ENCODE results near the gene HSD11B1L. TPM values are rescaled to one million over a fixed set of nuclear protein-coding genes. Genes with fewer than 3 reads are reported as not detected.

Gene HSD11B1L
- total RNA-seq, 2 donors from 2014 or later, result 7.7 to 12.7 TPM

DNA sequence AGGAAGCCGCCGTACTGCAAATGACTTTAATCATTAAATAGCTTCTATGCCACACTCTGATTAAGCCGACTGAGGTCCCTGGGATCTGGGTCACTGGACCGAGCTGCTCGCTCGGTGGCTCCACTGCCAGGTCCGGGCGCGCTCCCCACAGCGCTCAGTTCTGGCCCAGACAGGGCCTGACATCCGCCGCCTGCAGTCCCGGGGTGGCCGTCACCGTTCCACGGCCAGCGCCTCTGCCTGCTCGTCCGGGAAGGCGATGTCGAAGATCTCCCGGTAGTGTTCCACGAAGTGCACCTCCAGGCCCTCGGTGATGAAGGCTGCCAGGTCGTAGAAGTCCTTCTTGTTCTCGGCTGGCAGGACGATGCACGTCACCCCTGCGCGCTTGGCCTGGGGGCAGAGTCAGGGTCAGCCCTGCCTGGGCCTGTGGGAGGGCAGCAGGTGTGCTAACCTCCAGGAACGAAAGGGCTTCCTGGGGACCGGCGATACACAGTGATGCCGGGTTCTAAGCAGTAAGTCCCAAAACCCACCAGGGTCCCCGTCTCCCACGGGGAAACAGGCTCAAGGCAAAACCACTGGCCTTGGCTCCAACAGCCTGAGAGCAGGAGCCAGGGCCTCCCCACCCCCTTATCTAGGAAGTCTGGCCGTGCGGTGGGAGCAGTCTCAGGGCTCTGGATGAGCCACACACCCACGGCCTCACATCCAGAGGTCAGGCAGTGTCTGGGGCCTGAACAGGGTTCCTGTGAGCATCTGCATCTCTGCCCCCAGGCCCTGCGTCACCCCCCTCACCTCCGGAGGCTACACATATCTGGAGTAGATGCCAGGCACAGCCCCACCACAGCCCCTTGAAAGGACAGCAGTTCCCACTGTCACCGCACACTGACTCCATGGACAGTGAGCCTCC is 11.2 kb downstream of the HSD11B1L start:
- Histone ChIP-seq H3K9me3 (ENCODE audit: control insufficient read depth, low read length) (no peaks in the 10 kb centered on the region), H3K27ac (ENCODE audit: low read depth, low read length) (no peak overlapping the region), H3K4me3 (ENCODE audit: low read length) (peak overlapping the region; percentile 96), H3K4me1 (ENCODE audit: control insufficient read depth, insufficient read depth, low read length) (no peaks in the 10 kb centered on the region), H3K9ac (ENCODE audit: extremely low read depth, low read length, poor library complexity, severe bottlenecking) (no peak overlapping the region), H3K36me3 (ENCODE audit: control insufficient read depth, insufficient read depth, low read length) (peaks cover 42% of the 10 kb centered on the region), H3K27me3 (ENCODE audit: control insufficient read depth, insufficient read depth, low read length, poor library complexity, severe bottlenecking) (no peaks in the 10 kb centered on the region)
- DNase-seq, result peak; percentile 55
- peaks cover 42% of the 10 kb centered on the region for H3K36me3 Mint-ChIP-seq (ENCODE audit: low read depth)
- peaks cover 2% of the 10 kb centered on the region for H3K4me1 Mint-ChIP-seq
- peak overlapping the region; percentile 99 for H3K4me3 Mint-ChIP-seq
- peaks cover 5% of the 10 kb centered on the region for H3K27me3 Mint-ChIP-seq (ENCODE audit: insufficient read depth)
- WGBS, 2 experiments (ENCODE audit: insufficient coverage in 1 of 2, insufficient read length in 1 of 2), result 92% methylated on average over 36 to 42 of the region's 42 CpGs
- H3K27ac Mint-ChIP-seq, result peak overlapping the region; percentile 86
- H3K9me3 Mint-ChIP-seq, result peaks cover 5% of the 10 kb centered on the region
- TF ChIP-seq CTCF (conservative IDR thresholded peaks at IDR 0.05), result no peak

- peaks cover 44% of the 10 kb centered on the region for H3K36me3 Mint-ChIP-seq (ENCODE audit: low read depth)
- Histone ChIP-seq H3K27me3 (ENCODE audit: control insufficient read depth, insufficient read depth, low read length, poor library complexity, severe bottlenecking) (no peaks in the 10 kb centered on the region), H3K27ac (ENCODE audit: low read depth, low read length) (no peak overlapping the region), H3K9me3 (ENCODE audit: control insufficient read depth, low read length) (no peaks in the 10 kb centered on the region), H3K4me3 (ENCODE audit: low read length) (no peak overlapping the region), H3K36me3 (ENCODE audit: control insufficient read depth, insufficient read depth, low read length) (peaks cover 42% of the 10 kb centered on the region), H3K9ac (ENCODE audit: extremely low read depth, low read length, poor library complexity, severe bottlenecking) (no peak overlapping the region), H3K4me1 (ENCODE audit: control insufficient read depth, insufficient read depth, low read length) (no peaks in the 10 kb centered on the region)
- H3K27ac Mint-ChIP-seq, result peak overlapping the region; percentile 86
- peaks cover 5% of the 10 kb centered on the region for H3K27me3 Mint-ChIP-seq (ENCODE audit: insufficient read depth)
- WGBS, 2 experiments (ENCODE audit: insufficient coverage in 1 of 2, insufficient read length in 1 of 2), result 90 to 94% methylated on average over 7 of the region's 7 CpGs
- H3K4me1 Mint-ChIP-seq, result peaks cover 2% of the 10 kb centered on the region
- peaks cover 5% of the 10 kb centered on the region for H3K9me3 Mint-ChIP-seq
- H3K4me3 Mint-ChIP-seq, result peak overlapping the region; percentile 99
- no peak for TF ChIP-seq CTCF (conservative IDR thresholded peaks at IDR 0.05)
- no peak for DNase-seq
Observed at GRCh38 chr19:5692723-5693194, 11.9 kb downstream of the HSD11B1L start.

DNA sequence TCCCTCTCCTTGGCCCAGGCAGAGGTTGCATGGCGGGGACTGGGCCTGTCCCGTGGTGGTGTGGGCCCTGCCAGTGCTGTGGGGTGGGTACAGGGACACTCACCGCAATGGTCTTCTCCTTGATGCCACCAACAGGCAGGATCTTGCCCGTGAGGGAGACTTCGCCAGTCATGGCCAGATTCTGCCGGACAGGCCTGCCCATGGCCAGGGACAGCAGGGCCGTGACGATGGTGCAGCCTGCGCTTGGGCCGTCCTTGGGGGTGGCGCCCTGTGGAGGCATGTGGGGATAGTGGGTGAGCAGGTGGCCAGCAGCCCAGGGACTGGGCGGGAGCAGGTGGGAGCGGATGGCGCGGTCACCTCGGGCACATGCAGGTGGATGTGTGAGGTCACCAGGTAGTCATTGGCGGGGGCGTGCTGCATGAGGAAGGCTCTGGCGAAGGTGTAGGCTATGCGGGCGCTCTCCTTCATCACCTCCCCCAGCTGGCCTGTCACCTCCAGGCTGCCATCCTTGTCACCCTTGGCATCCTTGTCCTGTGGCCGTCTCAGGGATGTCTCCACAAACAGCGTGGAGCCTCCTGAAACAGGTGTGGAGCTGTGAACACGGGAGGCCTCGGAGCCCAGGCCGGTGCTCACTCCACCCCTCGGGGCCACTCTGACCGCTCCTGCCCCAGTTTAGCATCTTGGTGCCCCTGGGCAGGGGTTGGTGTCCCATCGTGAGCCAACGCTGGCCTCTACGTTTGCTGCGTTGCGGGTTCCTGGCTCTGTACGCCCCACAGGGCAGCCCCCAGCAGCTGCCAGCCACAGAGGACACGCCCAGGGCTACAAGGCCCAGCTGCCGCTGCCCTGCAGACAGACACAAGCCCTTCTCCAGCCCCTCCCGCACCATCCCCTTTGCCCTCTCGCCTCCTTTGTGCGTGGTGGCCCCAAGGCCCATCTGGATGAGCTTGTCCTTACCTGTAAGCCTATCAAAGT is 12.7 kb downstream of the HSD11B1L start:
- Histone ChIP-seq H3K27me3 (ENCODE audit: control insufficient read depth, insufficient read depth, low read length, poor library complexity, severe bottlenecking) (no peaks in the 10 kb centered on the region), H3K27ac (ENCODE audit: low read depth, low read length) (no peak overlapping the region), H3K4me3 (ENCODE audit: low read length) (no peak overlapping the region), H3K36me3 (ENCODE audit: control insufficient read depth, insufficient read depth, low read length) (peaks cover 42% of the 10 kb centered on the region), H3K9me3 (ENCODE audit: control insufficient read depth, low read length) (no peaks in the 10 kb centered on the region), H3K4me1 (ENCODE audit: control insufficient read depth, insufficient read depth, low read length) (no peaks in the 10 kb centered on the region), H3K9ac (ENCODE audit: extremely low read depth, low read length, poor library complexity, severe bottlenecking) (no peak overlapping the region)
- no peaks in the 10 kb centered on the region for H3K9me3 Mint-ChIP-seq
- TF ChIP-seq CTCF (conservative IDR thresholded peaks at IDR 0.05), result no peak
- WGBS, 2 experiments (ENCODE audit: insufficient coverage in 1 of 2, insufficient read length in 1 of 2), result 94 to 99% methylated on average over 25 to 39 of the region's 39 CpGs
- peaks cover 44% of the 10 kb centered on the region for H3K36me3 Mint-ChIP-seq (ENCODE audit: low read depth)
- peak; percentile 63 for DNase-seq
- no peaks in the 10 kb centered on the region for H3K27me3 Mint-ChIP-seq (ENCODE audit: insufficient read depth)
- H3K27ac Mint-ChIP-seq, result no peak overlapping the region
- no peak overlapping the region for H3K4me3 Mint-ChIP-seq
- peaks cover 2% of the 10 kb centered on the region for H3K4me1 Mint-ChIP-seq

Measured in endodermal cell (in vitro differentiated cells).